Activated naive CD4-positive, alpha-beta T cell treated with anti-CD3 and anti-CD28 coated beads, Interleukin-2, amount 50 U/mL, for 24 hours (primary cell): ENCODE results near the gene NUDT2.

Source experiments
- H3K27ac Mint-ChIP-seq: one replicate; pipeline ENCODE4 v1.8.0; 2021; ENCODE audit warnings: mild to moderate bottlenecking, mixed read lengths
- H3K27me3 Mint-ChIP-seq: one replicate; pipeline ENCODE4 v1.8.0; 2021; ENCODE audit warnings: mixed read lengths
- H3K36me3 Mint-ChIP-seq: one replicate; pipeline ENCODE4 v1.8.0; 2021; ENCODE audit warnings: mixed read lengths
- H3K4me1 Mint-ChIP-seq: one replicate; pipeline ENCODE4 v1.8.0; 2021; ENCODE audit warnings: mixed read lengths
- H3K4me3 Mint-ChIP-seq: one replicate; pipeline ENCODE4 v1.8.0; 2021; ENCODE audit warnings: mild to moderate bottlenecking, mixed read lengths
- H3K9me3 Mint-ChIP-seq: one replicate; pipeline ENCODE4 v1.8.0; 2021; ENCODE audit warnings: mixed read lengths

The NUDT2 gene

GRCh38 chr9:34384368-34385165, 55.2 kb downstream of the NUDT2 start:
- Mint-ChIP-seq H3K27ac (no peak overlapping the region), H3K36me3 (peaks cover 2% of the 10 kb centered on the region), H3K4me1 (peaks cover 17% of the 10 kb centered on the region), H3K4me3 (no peak overlapping the region), H3K27me3 (no peaks in the 10 kb centered on the region), H3K9me3 (no peaks in the 10 kb centered on the region)

DNA sequence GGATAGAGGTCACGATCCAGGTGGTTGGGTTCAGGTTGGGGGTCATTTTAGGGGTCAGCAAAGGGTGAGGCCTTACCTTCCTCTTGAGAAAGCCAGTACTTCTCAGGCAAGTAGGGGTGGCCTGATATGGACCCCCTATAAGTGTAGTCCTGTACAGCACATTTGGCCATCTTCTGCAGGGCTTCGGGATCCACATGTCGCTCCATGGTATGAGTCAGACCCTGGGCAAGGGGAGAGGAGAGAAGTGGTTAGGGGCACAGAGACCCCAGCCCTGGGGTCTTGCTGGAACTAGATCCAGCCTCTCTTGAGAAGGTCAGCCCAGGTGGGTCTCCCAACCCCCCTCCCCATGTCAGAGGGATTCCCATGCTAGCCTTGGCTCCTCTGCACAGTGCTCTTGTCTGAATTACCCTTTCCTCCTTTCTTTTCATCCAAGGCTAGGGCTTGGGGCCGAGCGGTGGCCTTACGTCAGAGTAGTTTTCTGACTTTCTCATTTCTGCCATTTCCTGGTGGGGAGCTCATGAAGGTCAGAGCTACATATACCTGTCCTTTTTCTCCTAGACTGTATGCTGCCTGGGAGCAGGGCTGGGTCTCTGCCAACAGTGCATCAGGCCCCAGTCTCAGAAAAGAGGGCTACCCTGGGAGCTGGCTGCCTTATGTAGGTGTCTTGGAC, 56.3 kb downstream of the NUDT2 start:
- Mint-ChIP-seq H3K27me3 (no peaks in the 10 kb centered on the region), H3K4me1 (peaks cover 6% of the 10 kb centered on the region), H3K9me3 (no peaks in the 10 kb centered on the region), H3K27ac (no peak overlapping the region), H3K36me3 (peaks cover 2% of the 10 kb centered on the region), H3K4me3 (no peak overlapping the region)

GRCh38 chr9:34386656-34387055, 57.3 kb downstream of the NUDT2 start:
- Mint-ChIP-seq H3K9me3 (no peaks in the 10 kb centered on the region), H3K4me1 (no peaks in the 10 kb centered on the region), H3K27me3 (no peaks in the 10 kb centered on the region), H3K4me3 (no peak overlapping the region), H3K36me3 (peaks cover 2% of the 10 kb centered on the region), H3K27ac (no peak overlapping the region)

- Mint-ChIP-seq H3K36me3 (peaks cover 2% of the 10 kb centered on the region), H3K4me1 (no peaks in the 10 kb centered on the region), H3K27ac (no peak overlapping the region), H3K9me3 (no peaks in the 10 kb centered on the region), H3K27me3 (no peaks in the 10 kb centered on the region), H3K4me3 (no peak overlapping the region)
Measured at GRCh38 chr9:34387239-34387638, 57.9 kb downstream of the NUDT2 start.

- Mint-ChIP-seq H3K9me3 (no peaks in the 10 kb centered on the region), H3K4me1 (no peaks in the 10 kb centered on the region), H3K27ac (no peak overlapping the region), H3K4me3 (no peak overlapping the region), H3K27me3 (no peaks in the 10 kb centered on the region), H3K36me3 (peaks cover 2% of the 10 kb centered on the region)
Measured at GRCh38 chr9:34392511-34392910, 63.1 kb downstream of the NUDT2 start.
